Prostate gland (tissue), 2 donors: ENCODE results near the gene TRAPPC4.

Source experiments
- POLR2A ChIP-seq: fragments of 450-650 bp; IDR thresholded peaks from one replicate; pipeline ENCODE4 v1.6.1; 2016; ENCODE audit warnings: antibody characterized with exemption, mild to moderate bottlenecking
- TF ChIP-seq, protein P1 (sequence below), 4 experiments: fragments of 200-600 bp in 2 of 4; fragments of 450-650 bp in 2 of 4; sonication (generic) in 2 of 4; IDR thresholded peaks; 1 replicate in 3 of 4; 2 replicates in 1 of 4; pipeline ENCODE4 v1.5.1; 2016 to 2019; ENCODE audit warnings: antibody characterized with exemption in 4 of 4, mild to moderate bottlenecking in 2 of 4, moderate library complexity in 2 of 4

DNA sequence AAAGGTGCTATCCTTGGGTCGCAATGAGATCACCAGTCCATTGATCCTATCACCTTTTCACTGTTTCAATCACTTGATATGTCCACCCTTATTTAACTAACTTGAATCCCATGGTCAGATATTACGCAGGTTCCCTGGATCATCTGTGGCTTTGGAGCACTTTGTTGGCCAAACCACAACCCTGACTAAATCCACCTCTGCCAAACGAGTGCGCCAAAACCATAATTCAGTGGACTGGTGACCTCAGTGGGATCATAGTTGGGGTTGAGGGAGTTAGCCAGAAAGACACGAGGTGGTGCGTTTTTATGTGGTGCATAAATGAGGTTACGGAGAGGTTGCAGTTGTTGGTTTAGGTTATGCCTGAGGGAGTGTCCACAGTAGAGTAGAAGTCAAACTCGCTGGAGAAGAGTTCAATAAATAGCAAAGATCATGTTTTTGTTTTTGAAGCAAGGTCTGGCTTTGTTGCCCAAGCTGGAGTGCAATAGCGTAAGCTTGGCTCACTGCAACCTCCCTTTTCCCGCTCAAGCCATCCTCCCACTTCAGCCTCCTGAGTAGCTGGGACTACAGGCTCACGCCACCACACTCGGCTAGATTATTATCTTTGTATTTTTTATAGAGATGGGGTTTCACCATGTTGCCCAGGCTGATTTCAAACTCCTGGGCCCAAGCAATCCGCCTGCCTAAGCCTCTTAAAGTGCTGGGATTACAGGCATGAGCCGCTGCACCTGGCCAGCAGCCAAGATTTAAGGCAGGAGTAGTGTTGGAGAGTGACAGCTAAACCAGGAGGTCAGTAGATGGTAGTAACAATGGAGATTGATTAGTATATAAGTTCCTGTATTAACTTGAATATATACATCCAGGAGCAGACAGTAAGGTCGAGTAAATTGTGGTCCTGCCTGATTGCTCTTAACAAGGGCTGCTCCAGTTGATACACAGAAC lies 42.5 kb upstream of the TRAPPC4 start:
- TF ChIP-seq, protein P1, sequence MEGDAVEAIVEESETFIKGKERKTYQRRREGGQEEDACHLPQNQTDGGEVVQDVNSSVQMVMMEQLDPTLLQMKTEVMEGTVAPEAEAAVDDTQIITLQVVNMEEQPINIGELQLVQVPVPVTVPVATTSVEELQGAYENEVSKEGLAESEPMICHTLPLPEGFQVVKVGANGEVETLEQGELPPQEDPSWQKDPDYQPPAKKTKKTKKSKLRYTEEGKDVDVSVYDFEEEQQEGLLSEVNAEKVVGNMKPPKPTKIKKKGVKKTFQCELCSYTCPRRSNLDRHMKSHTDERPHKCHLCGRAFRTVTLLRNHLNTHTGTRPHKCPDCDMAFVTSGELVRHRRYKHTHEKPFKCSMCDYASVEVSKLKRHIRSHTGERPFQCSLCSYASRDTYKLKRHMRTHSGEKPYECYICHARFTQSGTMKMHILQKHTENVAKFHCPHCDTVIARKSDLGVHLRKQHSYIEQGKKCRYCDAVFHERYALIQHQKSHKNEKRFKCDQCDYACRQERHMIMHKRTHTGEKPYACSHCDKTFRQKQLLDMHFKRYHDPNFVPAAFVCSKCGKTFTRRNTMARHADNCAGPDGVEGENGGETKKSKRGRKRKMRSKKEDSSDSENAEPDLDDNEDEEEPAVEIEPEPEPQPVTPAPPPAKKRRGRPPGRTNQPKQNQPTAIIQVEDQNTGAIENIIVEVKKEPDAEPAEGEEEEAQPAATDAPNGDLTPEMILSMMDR (IDR thresholded peaks at IDR 0.05): no peak
- TF ChIP-seq POLR2A: no peak
